ENCODE data around the gene OTUB2.

The OTUB2 gene

DNA sequence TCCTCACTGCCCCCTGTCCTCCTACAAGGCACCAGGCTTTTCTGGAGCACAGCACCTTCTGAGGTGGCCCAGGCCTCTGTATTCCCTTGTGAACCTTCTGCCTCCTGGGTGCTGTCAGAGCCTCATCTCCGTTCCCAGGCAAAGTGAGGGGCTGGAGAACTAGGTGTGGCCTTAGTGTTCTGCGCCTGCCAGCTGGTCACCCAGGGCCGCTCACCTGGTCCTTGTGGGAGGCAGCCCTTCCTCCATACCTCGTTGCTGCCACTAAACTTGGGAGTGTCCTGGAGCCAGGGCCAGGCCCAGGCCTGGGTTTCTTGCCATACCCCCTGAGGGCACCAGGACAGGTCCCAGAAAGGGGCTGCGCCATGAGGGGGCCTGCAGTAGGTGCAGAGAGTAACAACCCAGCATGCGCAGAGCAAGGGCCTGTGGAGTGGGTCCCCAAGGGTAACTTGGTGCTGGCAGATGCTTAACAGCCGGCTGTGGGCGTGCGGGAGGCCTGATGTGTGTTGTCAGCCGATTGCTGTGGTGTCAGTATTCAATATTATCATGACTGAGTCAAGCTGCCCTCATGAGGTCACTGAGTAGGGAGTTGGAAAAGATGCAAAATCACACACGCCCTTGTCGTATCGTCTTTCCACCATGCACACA lies 17.1 kb downstream of the OTUB2 start:
- no peak for DNase-seq

DNA sequence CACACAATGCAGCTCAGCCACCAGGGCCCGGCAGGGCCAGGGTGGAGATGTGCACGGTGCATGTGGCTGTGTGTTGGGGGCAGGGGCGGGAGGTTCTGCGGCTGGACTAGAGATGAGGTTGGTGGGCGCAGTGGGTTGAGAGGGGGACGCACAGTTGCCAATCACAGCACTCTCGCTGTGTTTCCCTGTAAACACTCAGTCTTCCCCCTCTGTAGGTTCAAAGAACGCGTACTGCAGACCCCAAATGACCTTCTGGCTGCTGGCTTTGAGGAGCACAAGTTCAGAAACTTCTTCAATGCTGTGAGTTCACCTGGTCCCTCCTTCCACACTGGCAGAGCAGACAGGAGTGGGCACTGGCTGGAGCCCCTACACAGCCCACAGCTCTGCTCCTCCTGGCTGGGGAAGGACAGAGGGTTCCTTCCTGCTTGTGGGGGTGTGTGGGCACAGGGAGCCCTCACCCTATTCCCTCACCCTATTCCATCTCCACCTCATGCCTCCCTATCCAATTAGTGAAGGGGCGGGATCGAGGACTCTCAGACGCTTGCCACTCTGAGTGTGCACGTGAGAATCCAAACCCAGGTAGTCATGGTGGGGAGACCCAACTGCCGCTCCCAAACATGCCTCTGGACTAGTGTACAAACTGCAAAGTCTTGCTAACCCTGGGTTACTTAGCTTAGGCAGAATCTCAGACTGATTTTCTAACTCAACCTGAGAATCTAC lies 17.8 kb downstream of the OTUB2 start:
- no peak for DNase-seq

DNA sequence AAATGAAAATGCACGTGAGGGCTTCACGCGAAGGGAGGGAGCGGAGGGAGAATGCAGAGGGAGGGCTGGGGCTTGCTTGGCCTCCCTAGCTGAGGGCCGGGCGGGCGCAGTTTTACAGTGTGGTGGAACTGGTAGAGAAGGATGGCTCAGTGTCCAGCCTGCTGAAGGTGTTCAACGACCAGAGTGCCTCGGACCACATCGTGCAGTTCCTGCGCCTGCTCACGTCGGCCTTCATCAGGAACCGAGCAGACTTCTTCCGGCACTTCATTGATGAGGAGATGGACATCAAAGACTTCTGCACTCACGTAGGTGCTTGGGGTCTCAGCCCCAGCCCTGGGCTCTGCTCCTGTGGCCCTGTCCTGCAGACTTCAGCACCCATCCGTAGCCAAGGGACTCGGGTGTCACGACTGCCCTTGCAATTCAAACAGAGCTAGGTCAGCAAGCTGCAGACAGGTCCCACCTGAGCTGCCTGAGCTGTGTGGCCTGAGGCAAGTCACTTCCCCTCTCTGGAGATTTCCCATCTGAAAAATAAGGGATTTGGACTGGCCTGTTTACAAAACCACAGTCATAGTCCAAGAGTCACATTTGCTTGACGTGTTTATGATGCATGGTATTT lies 18.4 kb downstream of the OTUB2 start:
- DNase-seq = no peak

DNA sequence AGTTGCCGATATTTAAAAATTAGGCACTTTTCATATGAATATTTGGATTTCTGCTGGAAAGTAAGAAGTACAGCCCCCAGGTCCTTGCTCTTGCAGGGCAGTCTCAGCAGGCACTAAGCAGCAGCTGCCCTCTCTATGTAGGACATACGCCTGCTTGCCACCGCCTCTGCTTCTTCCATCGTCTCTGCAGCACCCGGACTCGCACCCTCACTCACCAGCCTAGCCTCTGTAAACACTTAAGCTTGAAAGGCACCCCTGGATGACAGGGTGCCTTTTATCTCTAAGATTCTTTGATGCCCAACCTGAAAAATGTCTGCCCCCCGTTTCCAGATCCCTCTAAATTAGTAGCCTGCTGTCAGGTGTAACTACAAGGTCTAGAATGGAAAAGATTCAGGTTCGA lies 19.0 kb downstream of the OTUB2 start:
- DNase-seq = no peak

DNA sequence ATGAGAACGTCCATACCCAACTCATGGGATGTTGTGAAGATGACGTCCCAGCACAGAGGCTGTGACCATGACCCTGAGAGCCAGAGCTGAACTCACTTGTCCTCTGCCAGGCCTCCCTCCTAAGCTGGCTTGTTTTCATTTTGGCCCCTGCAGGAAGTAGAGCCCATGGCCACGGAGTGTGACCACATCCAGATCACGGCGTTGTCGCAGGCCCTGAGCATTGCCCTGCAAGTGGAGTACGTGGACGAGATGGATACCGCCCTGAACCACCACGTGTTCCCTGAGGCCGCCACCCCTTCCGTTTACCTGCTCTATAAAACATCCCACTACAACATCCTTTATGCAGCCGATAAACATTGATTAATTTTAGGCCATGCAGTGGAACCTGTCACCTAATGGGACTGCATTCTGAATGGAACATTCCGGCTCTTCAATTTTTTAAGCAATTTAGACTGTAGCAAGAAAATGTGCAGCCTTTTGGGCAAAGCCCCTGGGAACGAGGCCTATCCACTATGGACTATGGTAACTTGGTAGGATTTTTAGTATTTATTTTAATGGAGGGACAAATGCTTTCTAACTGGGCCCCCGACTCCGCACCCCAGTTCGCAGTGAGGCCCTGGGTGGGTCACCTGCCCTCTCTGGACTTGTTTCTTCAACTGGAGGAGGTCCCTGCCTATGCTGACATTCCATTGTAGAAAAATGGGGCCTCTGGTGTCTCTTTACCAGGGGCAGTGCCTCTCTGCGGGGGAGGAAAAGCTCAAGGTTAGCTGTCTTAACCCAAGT lies 19.6 kb downstream of the OTUB2 start:
- DNase-seq = no peak

DNA sequence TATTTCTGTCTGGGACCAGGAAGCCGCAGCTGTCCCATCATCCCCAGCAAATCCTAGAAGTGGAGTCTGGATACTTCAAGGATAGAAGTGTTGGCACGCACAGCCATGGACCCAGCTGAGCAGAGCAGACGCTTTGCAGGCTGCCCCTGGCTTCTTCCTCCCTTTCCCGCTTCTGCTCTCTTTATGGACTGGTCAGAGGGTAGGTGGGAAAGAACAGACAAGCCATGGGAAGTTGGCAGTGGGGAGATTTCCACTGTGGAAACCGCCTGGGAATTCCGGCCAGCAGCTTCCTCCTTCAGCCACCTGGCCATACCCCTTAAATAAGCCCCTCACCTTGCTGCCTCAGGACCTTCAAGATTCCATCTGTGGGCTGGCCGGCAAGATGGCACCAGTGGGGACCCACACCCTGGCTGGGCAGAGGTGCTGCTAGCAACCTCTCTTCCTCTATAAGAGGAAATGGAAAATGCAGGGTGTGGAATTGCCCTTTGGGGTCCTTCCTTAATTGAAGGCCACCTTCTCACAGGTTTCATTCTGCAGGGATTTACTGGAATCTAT lies 20.6 kb downstream of the OTUB2 start:
- no peak for DNase-seq

DNA sequence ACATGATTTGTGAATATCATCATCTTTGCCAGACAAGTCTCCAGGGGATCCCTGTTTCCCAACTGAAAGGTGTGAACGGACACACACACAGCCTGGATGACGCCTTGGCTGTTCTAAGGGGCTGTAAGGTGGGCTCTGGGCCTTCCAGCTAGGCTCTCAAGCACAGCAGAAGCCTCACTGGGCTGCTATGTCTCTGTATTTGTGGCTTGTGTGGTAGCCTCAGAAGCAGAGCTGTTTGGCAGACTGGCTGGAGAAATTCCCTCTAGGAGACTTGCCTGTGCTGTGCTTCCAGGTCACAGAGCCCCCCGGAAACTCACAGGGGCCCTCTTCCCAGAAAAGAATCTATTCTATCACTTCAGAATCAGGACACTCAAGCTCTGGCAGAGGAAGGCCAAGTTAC lies 21.4 kb downstream of the OTUB2 start:
- DNase-seq = no peak

DNA sequence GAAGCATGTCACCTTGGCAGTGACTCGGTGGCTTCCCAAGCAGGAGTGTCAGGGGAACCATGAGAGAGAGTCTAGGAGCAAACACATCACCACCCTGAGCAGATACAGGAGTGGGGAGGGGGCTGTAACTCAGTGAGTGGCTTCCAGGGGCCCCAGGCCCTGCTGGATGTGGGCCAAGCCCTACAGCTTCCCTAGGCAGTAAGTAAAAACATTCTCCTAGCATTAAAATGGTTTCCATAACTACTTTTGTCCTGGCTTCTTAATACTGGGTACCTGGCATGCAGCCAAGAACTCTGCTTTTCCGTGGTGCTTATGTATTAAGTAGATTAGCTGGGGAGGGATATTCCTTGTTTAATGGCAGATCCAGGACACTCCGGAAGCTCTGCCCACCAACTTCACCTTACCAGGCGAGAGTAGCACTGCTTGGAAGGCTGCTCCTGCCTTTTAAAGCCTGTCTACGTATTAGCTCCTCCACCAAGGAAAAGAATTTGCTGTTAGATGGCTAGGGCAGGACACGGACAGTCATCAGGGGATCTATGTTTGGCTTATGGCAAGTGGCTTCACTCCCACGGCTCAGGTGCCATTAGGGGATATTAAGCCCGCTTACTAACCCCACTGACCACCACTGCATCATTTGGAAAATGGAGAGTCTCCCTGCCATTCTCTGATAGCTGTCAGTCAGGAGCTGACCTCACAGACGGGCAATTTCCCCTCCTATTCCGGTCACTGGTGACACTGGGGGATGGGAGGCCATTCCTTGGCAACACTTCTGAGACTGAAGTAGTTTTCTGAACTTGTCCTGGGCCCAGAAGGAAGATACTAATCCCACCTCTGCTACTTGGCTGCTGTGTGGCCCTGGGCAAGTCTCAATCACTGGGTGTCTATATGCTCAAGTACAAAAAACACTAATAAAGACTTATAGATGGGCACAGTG lies 22.8 kb downstream of the OTUB2 start:
- DNase-seq = no peak

DNA sequence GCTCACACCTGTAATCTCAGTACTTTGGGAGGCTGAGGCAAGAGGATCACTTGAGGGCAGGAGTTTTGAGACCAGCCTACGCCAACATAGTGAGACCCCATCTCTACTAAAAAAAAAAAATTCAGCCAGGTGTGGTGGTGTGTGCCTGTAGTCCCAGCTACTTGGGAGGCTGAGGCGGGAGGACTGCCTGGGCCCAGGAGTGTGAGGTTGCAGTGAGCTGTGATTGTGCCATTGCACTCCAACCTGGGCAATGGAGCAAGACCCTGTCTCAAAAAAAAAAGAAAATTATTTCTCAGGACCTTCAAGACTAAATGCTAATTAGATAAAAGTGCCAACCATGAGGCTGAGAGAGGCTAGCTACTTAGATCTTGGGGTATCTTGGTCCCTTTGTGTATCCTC lies 23.5 kb downstream of the OTUB2 start:
- no peak for DNase-seq

DNA sequence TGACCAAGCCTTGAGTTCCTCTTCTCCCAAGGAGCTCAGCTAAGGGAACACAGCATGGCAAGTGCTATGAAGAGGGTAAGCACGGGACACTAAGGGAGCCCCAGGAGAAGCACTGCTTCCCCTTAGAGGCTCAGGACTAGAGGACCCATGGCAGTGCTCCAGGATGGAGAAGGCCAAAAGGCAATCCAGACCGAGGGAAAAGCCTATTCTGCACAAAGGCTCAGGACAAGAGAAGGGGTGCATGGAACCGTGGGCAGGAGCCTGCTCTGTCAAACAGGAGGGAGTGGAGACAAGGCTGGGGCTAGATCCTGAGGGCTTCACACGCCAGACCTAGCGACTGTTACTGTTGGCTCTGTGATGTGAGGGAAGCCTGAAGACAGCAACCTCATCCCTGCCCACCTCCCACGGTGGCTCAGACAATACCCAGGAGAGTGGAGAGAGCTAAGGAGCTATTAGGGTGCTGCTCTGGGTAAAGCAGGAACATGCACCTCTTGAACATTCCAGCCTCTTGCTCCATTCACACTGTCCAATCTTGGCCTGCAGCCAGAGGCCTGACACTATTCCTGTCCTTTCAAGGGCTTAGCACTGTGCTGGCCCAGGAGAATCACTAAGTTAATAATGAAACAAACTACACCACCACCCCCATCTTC lies 24.2 kb downstream of the OTUB2 start:
- no peak for DNase-seq

DNA sequence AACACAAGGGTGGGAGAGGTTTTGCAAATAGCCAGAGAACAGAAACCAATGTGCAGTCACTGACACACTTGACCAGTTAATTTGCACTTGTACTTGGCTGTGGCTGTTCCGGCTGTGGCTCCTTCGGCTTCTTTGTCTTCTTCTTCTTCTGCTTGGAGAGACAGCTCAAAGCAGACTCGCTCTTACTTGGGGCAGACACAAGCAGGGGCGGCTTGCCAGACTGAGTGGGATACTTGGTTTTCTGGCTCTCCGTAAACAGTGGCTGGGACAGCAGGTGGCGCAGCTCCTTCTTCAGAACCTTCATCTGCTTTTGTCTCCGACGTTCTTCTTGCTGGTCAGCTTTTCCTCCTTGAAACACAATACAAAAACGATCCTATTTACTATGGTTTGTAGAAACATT lies 25.0 kb downstream of the OTUB2 start:
- DNase-seq = no peak

DNA sequence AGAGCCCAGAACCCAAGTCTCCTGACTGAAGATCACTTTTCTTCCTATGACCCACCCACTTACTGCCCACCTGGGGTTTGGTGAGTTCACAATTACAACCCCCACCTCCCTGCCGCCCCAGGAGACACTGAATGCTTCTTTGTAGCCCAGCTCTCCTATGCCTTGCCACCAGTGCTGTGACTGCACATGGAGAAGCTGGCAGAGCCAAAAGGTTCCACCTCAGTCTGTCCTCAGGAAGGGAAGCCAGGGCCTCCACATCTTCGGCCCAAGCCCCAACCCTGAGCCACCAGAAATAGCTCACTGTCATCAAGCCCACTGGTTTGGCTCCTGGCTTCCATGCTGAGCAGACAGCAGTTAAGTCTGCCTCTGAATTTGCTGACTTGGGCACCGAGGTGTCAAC lies 25.6 kb downstream of the OTUB2 start:
- no peak for DNase-seq

DNA sequence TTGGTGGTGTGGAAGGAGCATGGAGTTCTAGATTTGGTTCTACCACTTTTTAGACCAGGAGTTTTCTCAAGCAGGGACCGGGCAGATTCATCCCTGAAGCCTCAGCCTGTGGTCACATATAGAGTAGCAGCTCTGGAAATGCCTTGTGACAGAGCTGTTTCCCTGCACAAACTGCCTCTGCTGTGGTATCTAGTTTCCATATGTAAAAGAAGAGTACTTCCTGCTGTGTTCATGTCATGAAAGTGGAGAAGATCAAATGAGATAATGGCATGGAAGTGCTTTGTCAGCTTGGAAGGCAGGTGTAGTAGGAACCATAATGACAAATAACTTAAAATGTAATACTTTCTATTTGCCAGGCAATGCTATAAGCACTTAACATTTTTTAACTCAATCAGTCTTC lies 26.1 kb downstream of the OTUB2 start:
- DNase-seq = no peak

DNA sequence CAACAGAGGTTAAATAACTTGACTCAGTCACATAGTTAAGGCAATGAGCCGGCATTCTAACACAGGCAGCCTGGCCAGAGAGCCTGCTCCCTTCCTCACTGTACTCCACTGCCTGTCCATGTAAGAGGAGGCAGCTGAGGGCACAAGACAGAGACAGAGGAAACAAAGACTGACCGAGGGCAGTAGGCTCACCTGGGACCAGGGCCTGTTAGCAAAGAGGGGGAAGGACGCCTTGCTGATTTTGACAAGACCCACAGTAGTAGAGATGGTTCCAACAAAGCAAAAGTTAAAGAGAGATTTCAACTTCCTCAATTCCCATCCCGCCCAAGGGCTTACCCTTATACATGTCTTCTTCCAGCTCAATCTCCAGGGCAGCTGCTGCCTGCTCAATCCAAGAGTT lies 26.5 kb downstream of the OTUB2 start:
- no peak for DNase-seq

DNA sequence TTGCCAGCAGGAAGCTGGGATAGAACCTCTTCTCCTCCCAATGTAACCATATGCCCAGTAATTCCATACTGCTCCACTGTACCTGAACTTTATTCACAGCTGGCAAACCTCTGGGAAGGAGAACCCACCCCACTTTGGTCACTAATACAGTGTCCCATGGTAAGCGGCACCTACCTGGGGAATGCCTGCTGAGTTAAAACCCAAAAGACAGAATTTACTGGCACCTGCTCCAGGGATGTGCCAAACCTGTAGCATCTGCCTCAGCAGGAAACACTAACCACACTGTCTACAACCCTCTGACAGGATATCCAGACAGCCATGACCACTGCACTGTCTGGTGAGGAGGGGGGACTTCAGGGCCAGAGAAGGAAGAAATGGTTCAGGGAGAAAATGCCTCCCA lies 28.3 kb downstream of the OTUB2 start:
- no peak for DNase-seq

DNA sequence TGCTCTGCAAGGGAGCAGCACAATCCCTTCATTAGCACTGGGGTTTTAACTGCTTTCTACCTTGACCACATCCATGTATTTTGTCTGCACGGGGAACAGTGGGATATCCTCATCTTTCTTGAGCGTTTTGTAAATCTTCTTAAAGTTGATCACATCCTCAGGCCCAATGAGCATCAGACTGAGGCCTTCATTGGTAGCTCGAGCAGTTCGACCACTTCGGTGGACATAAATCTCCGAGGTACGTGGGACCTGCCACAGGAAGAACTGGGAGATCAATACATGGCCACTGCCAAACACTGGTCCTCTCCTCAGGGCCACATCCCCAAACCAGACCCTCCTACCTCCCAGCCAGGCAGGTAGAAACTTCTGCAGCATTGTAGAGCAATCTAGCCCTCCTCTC lies 28.8 kb downstream of the OTUB2 start:
- DNase-seq = no peak

DNA sequence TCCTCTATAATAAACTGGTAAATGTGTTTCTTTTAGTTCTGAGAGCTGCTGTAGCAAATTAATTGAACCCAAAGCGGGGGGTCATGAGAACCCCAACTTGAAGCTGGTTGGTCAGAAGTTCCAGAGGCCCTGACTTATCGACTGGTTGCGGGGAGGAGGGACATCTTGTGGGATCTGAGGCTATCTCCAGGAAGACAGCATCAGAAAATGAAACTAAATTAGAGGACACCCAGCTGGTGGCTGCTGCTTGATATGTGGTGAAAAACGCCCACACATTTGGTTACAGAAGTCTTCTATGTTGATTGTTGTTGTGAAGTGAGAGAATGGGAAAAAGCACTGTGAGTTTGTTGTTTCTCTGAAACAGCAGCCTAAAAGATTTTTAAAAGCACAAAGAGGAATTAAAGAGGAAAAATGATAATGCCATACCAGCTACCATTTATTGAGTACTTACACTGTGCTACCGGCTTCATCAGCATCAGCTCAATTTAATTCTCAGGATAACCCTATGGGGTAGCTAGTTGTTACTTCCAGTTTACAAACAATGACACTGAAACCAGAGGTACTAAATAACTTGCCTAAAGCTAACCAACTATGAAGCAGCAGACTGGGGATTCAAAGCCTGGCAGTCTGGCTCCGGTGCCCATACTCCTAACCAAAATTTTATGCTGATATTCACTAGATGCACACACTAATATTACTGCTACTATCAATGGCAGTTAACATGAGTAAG lies 30.6 kb downstream of the OTUB2 start:
- DNase-seq = no peak

DNA sequence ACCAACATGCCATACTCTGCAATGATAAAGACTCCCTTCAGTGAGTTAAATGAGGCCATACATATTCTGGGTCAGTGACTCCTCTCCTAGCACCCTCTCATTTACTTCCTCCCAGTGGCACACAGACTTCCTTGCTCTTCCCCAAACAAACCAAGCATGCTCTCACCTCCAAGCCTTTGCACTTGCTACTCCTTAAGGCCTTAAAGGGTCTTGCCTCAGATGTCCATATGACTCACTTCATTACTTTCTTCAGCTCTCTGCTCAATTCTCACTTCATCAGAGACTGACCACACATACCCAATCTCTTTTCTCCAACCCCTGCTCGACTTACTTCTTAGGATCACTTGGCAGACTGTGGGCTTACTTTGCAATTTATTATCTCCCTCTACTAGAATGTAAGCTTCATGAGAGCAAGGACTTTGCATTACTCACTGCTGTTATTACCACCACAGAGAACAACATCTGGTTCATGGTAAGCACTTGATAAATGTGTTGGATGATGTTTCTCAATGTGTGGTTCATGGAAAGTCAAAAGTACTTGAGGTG lies 32.1 kb downstream of the OTUB2 start:
- no peak for DNase-seq

DNA sequence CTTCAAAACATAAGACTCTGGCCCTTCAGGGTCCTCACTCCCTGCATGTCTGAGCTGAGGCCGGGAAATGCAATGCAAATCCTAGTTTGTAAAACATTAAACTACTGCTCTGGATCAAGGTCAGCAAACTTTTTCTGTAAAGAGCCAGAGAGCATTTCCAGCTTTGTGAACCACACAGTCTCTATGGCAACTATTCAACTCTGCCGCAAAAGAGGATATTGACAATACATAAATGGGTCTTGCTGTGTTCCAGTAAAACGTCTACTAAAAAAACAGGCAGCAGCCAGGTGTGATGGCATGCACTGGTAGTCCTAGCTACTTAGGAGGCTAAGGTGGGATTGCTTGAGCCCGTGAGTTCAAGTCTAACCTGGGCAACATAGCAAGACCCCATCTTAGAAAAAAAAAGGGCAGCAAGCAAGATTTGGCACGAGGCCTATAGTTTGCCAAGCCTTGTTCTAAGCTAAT lies 32.6 kb downstream of the OTUB2 start:
- DNase-seq = no peak

DNA sequence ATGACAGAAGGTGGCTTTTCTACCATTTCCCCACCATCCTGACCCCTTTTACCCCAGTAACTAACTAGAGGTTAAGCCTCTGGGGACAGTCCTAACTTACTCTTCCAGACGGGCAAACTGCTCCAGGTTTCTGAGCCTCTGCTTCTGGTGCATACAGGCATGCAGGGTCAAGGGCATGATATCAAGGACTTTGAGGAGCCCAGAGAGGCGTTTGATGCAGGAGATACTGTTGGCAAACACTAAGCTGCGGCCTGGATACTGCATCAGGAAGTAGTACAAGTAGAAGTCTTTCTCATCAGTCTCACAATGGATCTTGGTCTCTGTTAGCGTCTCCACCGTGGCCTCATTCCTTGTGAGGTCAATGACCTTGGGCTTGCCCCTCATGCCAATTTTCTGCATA lies 33.9 kb downstream of the OTUB2 start:
- DNase-seq = no peak

All from NCI-H226 (cell line).